Breast epithelium (tissue), 3 donors: ENCODE results near the gene OAT.

Source experiments
- POLR2A ChIP-seq: fragments of 450-650 bp; IDR thresholded peaks from one replicate; pipeline ENCODE4 v1.6.1; 2016; ENCODE audit warnings: antibody characterized with exemption, mild to moderate bottlenecking, moderate library complexity
- TF ChIP-seq, protein P1 (sequence below), 3 donors: fragments of 450-650 bp; IDR thresholded peaks; one replicate each; pipeline ENCODE4 v1.5.1; 2016 to 2017; ENCODE audit warnings: antibody characterized with exemption in 3 of 3, mild to moderate bottlenecking in 3 of 3, moderate library complexity in 3 of 3

DNA sequence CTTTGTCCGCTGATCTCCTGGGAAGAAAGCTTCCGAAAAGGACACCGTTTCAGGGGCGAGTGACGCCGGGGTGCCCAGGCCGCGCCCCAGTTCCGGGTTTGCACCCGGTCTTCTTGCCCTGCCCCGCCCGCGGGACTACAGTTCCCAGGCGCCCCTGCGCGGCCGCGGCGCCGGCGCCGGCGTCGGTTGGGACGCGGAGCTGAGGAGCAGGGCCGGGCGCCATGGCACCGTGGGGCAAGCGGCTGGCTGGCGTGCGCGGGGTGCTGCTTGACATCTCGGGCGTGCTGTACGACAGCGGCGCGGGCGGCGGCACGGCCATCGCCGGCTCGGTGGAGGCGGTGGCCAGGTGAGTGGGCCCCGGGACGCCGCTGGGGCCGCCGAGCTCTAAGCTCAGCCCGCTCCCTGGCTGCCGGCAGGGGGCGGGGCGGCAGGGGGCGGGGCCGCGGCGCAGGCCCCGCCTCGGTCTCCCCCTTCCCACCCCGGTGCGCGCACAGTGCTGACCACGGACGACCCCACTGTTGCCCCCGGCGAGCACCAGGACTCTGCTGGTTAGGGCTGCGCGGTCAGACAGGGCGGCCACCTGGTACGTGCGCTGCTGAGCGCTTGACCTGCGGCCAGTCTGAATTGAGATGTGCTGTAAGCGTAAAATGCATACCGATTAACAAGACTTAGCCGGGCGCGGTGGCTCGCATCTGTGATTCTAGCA, 43.1 kb upstream of the OAT start, which contains the start of gene LHPP:
- TF ChIP-seq, protein P1, sequence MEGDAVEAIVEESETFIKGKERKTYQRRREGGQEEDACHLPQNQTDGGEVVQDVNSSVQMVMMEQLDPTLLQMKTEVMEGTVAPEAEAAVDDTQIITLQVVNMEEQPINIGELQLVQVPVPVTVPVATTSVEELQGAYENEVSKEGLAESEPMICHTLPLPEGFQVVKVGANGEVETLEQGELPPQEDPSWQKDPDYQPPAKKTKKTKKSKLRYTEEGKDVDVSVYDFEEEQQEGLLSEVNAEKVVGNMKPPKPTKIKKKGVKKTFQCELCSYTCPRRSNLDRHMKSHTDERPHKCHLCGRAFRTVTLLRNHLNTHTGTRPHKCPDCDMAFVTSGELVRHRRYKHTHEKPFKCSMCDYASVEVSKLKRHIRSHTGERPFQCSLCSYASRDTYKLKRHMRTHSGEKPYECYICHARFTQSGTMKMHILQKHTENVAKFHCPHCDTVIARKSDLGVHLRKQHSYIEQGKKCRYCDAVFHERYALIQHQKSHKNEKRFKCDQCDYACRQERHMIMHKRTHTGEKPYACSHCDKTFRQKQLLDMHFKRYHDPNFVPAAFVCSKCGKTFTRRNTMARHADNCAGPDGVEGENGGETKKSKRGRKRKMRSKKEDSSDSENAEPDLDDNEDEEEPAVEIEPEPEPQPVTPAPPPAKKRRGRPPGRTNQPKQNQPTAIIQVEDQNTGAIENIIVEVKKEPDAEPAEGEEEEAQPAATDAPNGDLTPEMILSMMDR (IDR thresholded peaks at IDR 0.05): peak in 1 of 3 donors; percentile 55
- no peak for TF ChIP-seq POLR2A
